ENCODE results near the gene PLCB1. TPM values are rescaled to one million over a fixed set of nuclear protein-coding genes. Genes with fewer than 3 reads are reported as not detected.

Gene PLCB1
- total and polyA plus RNA-seq, 2 experiments from 2014 or later, result 14.9 to 20.7 TPM

GRCh38 chr20:8267009-8267408 is 134.9 kb downstream of the PLCB1 start (continued):
- no peak for TF ChIP-seq REST (IDR thresholded peaks at IDR 0.05; ENCODE audit: unreplicated experiment)

- H3K4me3 Mint-ChIP-seq, result no peak overlapping the region
- DNase-seq (ENCODE audit: low spot score) (no peak), ATAC-seq (no peak)
- Histone ChIP-seq H3K9me2 (ENCODE audit: insufficient read depth) (no peaks in the 10 kb centered on the region), H4K20me1 (replicated peaks; ENCODE audit: insufficient read depth) (no peaks in the 10 kb centered on the region), H3K79me2 (replicated peaks; ENCODE audit: insufficient read depth) (no peaks in the 10 kb centered on the region), H3F3A (replicated peaks; ENCODE audit: low read depth) (no peaks in the 10 kb centered on the region), H3K4me3 (no peak overlapping the region), H3K4me1 (ENCODE audit: insufficient read depth) (no peaks in the 10 kb centered on the region), H3K27ac (ENCODE audit: low read depth) (no peak overlapping the region), H3K4me2 (no peak overlapping the region), H2AFZ (no peak overlapping the region), H3K36me3 (ENCODE audit: insufficient read depth) (no peaks in the 10 kb centered on the region), H3K27me3 (ENCODE audit: insufficient read depth) (no peaks in the 10 kb centered on the region)
- no peaks in the 10 kb centered on the region for H3K27me3 Mint-ChIP-seq (ENCODE audit: insufficient read depth, low read depth, poor library complexity)
- no peak for TF ChIP-seq STAT1 (IDR thresholded peaks at IDR 0.05; ENCODE audit: unreplicated experiment)
- no peak for TF ChIP-seq CTCF (conservative IDR thresholded peaks at IDR 0.05; ENCODE audit: low read depth in 2 of 2)
- no peak for TF ChIP-seq JUNB (IDR thresholded peaks at IDR 0.05; ENCODE audit: unreplicated experiment)
- H3K27ac Mint-ChIP-seq, result no peak overlapping the region
- no peaks in the 10 kb centered on the region for H3K9me3 Mint-ChIP-seq
- H3K4me1 Mint-ChIP-seq, result 0 out of 3 replicates have a peak, but pooled peaks cover 3% of the 10 kb centered on the region
- H3K36me3 Mint-ChIP-seq (ENCODE audit: low read depth), result no peaks in the 10 kb centered on the region
These were observed 139.7 kb downstream of the PLCB1 start for GRCh38 chr20:8271727-8272126.

- H3K4me3 Mint-ChIP-seq, result no peak overlapping the region
- Histone ChIP-seq H2AFZ (no peak overlapping the region), H3K4me3 (no peak overlapping the region)
- TF ChIP-seq ZNF331 (CRISPR knock-in tag; IDR thresholded peaks at IDR 0.05; ENCODE audit: low read depth), result no peak
- TF ChIP-seq ETS1 (IDR thresholded peaks at IDR 0.05), result no peak
- TF ChIP-seq POLR2AphosphoS5 (IDR thresholded peaks at IDR 0.05; ENCODE audit: low read depth), result no peak
- TF ChIP-seq STAT1 (IDR thresholded peaks at IDR 0.05; ENCODE audit: unreplicated experiment), result no peak
- TF ChIP-seq ZNF462 (CRISPR knock-in tag; IDR thresholded peaks at IDR 0.05), result no peak
These were observed 140.7 kb downstream of the PLCB1 start for GRCh38 chr20:8272766-8273165.

More at GRCh38 chr20:8272766-8273165, 140.7 kb downstream of the PLCB1 start:
- no peak overlapping the region for H3K27ac ChIP-seq (ENCODE audit: low read depth)
- no peaks in the 10 kb centered on the region for H3K9me3 Mint-ChIP-seq
- no peaks in the 10 kb centered on the region for H3K36me3 ChIP-seq (ENCODE audit: insufficient read depth)
- no peaks in the 10 kb centered on the region for H4K20me1 ChIP-seq (replicated peaks; ENCODE audit: insufficient read depth)
- ATAC-seq, result no peak
- H3K36me3 Mint-ChIP-seq (ENCODE audit: low read depth), result no peaks in the 10 kb centered on the region
- no peaks in the 10 kb centered on the region for H3K9me2 ChIP-seq (ENCODE audit: insufficient read depth)
- H3K79me2 ChIP-seq (replicated peaks; ENCODE audit: insufficient read depth), result no peaks in the 10 kb centered on the region
- H3K27me3 ChIP-seq (ENCODE audit: insufficient read depth), result no peaks in the 10 kb centered on the region
- H3K4me2 ChIP-seq, result no peak overlapping the region
- H3K27ac Mint-ChIP-seq, result no peak overlapping the region
- H3K4me1 Mint-ChIP-seq, result 0 out of 3 replicates have a peak, but pooled peaks cover 3% of the 10 kb centered on the region
- DNase-seq (ENCODE audit: low spot score), result no peak
- H3F3A ChIP-seq (replicated peaks; ENCODE audit: low read depth), result no peaks in the 10 kb centered on the region
- H3K27me3 Mint-ChIP-seq (ENCODE audit: insufficient read depth, low read depth, poor library complexity), result no peaks in the 10 kb centered on the region
- no peaks in the 10 kb centered on the region for H3K4me1 ChIP-seq (ENCODE audit: insufficient read depth)
